Spleen (tissue), 7 donors: ENCODE results near the gene HOXC5.

Source experiments
- POLR2AphosphoS5 ChIP-seq, 3 donors: sonication (generic); formaldehyde crosslinking; IDR thresholded peaks; one replicate each; pipeline ENCODE4 v1.5.1; 2017; ENCODE audit warnings: antibody characterized with exemption in 3 of 3
- TF ChIP-seq, protein P1 (sequence below), 11 experiments: fragments of 200-600 bp in 7 of 11; fragments of 450-650 bp in 4 of 11; sonication (generic) in 4 of 11; IDR thresholded peaks in 8 of 11; conservative IDR thresholded peaks in 3 of 11; 1 replicate in 7 of 11; 2 replicates in 4 of 11; pipeline versions ENCODE4 v1.4.0 to v1.8.0; 2016 to 2021; ENCODE audit warnings: antibody characterized with exemption in 11 of 11, inconsistent platforms in 4 of 11, mild to moderate bottlenecking in 1 of 11
- donor health status: DM: no; HTN: no; CAD: no; lungs with moderate emphysema.
- donor health status: DM: no; HTN: no; CAD: no.
- donor health status: DM: no; HTN: no; CAD: no.

DNA sequence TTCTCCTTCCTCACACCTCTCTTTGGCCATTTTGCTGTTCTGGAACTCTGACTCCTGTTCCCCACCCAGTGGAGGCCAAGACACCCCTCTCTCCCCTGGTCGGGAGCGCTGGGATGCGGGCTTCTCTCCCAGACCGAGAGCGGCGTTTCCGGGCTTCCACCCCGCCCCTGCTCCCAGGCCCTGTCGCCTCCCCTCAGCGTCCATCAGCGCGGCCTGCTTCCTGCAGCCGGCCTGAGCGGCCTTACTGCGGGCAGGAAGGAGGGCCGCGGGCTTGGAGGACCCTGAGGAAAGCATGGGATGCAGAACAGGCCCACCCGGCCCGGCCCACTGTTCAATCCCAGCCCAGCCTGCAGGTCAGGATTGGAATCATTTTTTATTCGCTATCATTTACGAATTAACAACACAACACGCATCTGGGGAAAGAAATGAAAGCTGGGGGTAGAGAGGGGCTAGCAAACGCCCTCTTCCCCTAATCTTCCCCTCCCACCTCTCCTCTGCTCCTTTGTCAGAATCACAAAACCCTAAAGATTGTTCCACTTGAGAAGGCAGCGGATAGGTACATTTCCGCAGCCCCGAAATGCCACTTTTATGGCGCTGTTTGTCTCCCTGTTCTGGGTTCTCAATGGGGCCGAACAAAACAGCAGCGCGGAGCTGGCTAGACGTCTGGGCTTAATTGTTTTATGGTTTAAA, 27.9 kb upstream of the HOXC5 start:
- TF ChIP-seq, protein P1, sequence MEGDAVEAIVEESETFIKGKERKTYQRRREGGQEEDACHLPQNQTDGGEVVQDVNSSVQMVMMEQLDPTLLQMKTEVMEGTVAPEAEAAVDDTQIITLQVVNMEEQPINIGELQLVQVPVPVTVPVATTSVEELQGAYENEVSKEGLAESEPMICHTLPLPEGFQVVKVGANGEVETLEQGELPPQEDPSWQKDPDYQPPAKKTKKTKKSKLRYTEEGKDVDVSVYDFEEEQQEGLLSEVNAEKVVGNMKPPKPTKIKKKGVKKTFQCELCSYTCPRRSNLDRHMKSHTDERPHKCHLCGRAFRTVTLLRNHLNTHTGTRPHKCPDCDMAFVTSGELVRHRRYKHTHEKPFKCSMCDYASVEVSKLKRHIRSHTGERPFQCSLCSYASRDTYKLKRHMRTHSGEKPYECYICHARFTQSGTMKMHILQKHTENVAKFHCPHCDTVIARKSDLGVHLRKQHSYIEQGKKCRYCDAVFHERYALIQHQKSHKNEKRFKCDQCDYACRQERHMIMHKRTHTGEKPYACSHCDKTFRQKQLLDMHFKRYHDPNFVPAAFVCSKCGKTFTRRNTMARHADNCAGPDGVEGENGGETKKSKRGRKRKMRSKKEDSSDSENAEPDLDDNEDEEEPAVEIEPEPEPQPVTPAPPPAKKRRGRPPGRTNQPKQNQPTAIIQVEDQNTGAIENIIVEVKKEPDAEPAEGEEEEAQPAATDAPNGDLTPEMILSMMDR (IDR thresholded peaks at IDR 0.05 in 8 of 11, conservative IDR thresholded peaks at IDR 0.05 in 3 of 11), result no peak
- TF ChIP-seq POLR2AphosphoS5 (IDR thresholded peaks at IDR 0.05), result no peak
